ENCODE measurements around the gene CKMT2.

The CKMT2 gene

GRCh38 chr5:81204205-81204604 is 28.9 kb upstream of the CKMT2 start:
- no peaks in the 10 kb centered on the region for H3K27me3 ChIP-seq (ENCODE audit: insufficient read depth, low read length)
- no peaks in the 10 kb centered on the region for H3K36me3 ChIP-seq (ENCODE audit: insufficient read depth, low read length)
- H3K9me3 ChIP-seq (ENCODE audit: low read length) = no peaks in the 10 kb centered on the region
- no peaks in the 10 kb centered on the region for H3K4me1 ChIP-seq (ENCODE audit: insufficient read depth, low read length)
- H2AFZ ChIP-seq (ENCODE audit: low read depth, low read length) = no peak overlapping the region
- no peak overlapping the region for H3K4me3 ChIP-seq (ENCODE audit: low read length)

- Histone ChIP-seq H2AFZ (ENCODE audit: low read depth, low read length) (no peak overlapping the region), H3K27me3 (ENCODE audit: insufficient read depth, low read length) (no peaks in the 10 kb centered on the region), H3K36me3 (ENCODE audit: insufficient read depth, low read length) (no peaks in the 10 kb centered on the region), H3K4me1 (ENCODE audit: insufficient read depth, low read length) (no peaks in the 10 kb centered on the region), H3K9me3 (ENCODE audit: low read length) (no peaks in the 10 kb centered on the region), H3K4me3 (ENCODE audit: low read length) (no peak overlapping the region)
These were observed 28.1 kb upstream of the CKMT2 start for GRCh38 chr5:81205058-81205457.

GRCh38 chr5:81207009-81207408 is 26.1 kb upstream of the CKMT2 start:
- Histone ChIP-seq H3K4me3 (ENCODE audit: low read length) (no peak overlapping the region), H3K36me3 (ENCODE audit: insufficient read depth, low read length) (no peaks in the 10 kb centered on the region), H3K4me1 (ENCODE audit: insufficient read depth, low read length) (no peaks in the 10 kb centered on the region), H3K27me3 (ENCODE audit: insufficient read depth, low read length) (no peaks in the 10 kb centered on the region), H2AFZ (ENCODE audit: low read depth, low read length) (no peak overlapping the region), H3K9me3 (ENCODE audit: low read length) (no peaks in the 10 kb centered on the region)

- no peaks in the 10 kb centered on the region for H3K9me3 ChIP-seq (ENCODE audit: low read length)
- H3K4me1 ChIP-seq (ENCODE audit: insufficient read depth, low read length) = no peaks in the 10 kb centered on the region
- no peaks in the 10 kb centered on the region for H3K36me3 ChIP-seq (ENCODE audit: insufficient read depth, low read length)
- H2AFZ ChIP-seq (ENCODE audit: low read depth, low read length) = no peak overlapping the region
- H3K27me3 ChIP-seq (ENCODE audit: insufficient read depth, low read length) = no peaks in the 10 kb centered on the region
- H3K4me3 ChIP-seq (ENCODE audit: low read length) = no peak overlapping the region
These were observed 24.2 kb upstream of the CKMT2 start for GRCh38 chr5:81208904-81209303.

DNA sequence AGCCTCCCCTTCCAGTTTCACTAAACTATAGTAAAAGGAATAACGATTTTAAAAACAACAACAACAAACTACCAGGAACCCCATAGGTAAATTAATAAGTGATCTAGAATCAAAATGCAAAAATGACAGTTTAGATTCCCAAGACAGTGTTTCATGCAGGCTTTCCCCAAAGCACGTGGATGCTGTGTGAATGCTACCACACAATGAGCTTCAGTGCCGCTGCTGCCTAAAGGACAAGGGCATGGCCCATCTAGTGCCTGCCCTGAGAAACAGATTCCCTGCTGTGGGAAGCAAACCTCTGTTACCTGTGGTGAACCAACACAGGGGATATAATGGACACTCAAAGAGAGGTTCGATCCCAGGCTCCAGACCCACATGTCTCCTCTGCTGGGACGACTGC is 23.7 kb upstream of the CKMT2 start:
- no peak overlapping the region for H3K4me3 ChIP-seq (ENCODE audit: low read length)
- no peaks in the 10 kb centered on the region for H3K36me3 ChIP-seq (ENCODE audit: insufficient read depth, low read length)
- no peaks in the 10 kb centered on the region for H3K27me3 ChIP-seq (ENCODE audit: insufficient read depth, low read length)
- H3K4me1 ChIP-seq (ENCODE audit: insufficient read depth, low read length) = no peaks in the 10 kb centered on the region
- H2AFZ ChIP-seq (ENCODE audit: low read depth, low read length) = no peak overlapping the region
- no peaks in the 10 kb centered on the region for H3K9me3 ChIP-seq (ENCODE audit: low read length)

- Histone ChIP-seq H2AFZ (ENCODE audit: low read depth, low read length) (no peak overlapping the region), H3K4me3 (ENCODE audit: low read length) (no peak overlapping the region), H3K9me3 (ENCODE audit: low read length) (no peaks in the 10 kb centered on the region), H3K27me3 (ENCODE audit: insufficient read depth, low read length) (no peaks in the 10 kb centered on the region), H3K36me3 (ENCODE audit: insufficient read depth, low read length) (no peaks in the 10 kb centered on the region), H3K4me1 (ENCODE audit: insufficient read depth, low read length) (no peaks in the 10 kb centered on the region)
These were observed 23.1 kb upstream of the CKMT2 start for GRCh38 chr5:81209869-81210493.

DNA sequence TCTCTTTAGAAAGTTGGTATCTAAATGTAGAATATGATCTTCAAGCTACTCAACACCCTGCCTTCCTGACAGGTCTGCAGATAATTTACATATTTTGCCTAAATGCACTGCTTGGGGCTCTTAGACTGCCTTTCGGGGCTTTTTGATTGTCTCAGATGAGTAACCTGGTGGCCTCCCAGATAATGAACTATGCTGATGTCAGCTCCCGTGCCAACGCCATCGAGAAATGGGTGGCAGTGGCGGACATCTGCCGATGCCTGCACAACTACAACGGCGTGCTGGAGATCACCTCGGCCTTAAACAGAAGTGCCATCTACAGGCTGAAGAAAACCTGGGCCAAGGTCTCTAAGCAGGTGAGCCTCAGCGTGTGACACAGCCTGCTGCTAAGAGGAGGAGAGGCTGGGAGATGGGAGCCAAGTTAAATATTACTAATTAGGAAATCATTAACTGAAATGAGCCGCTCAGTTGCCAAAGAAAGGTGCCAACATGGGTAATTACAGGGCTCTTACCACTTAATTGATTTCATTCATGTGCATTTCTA is 20.8 kb upstream of the CKMT2 start:
- Histone ChIP-seq H3K4me3 (ENCODE audit: low read length) (no peak overlapping the region), H3K4me1 (ENCODE audit: insufficient read depth, low read length) (no peaks in the 10 kb centered on the region), H2AFZ (ENCODE audit: low read depth, low read length) (no peak overlapping the region), H3K36me3 (ENCODE audit: insufficient read depth, low read length) (no peaks in the 10 kb centered on the region), H3K9me3 (ENCODE audit: low read length) (no peaks in the 10 kb centered on the region), H3K27me3 (ENCODE audit: insufficient read depth, low read length) (no peaks in the 10 kb centered on the region)

- H3K27me3 ChIP-seq (ENCODE audit: insufficient read depth, low read length) = no peaks in the 10 kb centered on the region
- H3K9me3 ChIP-seq (ENCODE audit: low read length) = no peaks in the 10 kb centered on the region
- H3K4me1 ChIP-seq (ENCODE audit: insufficient read depth, low read length) = no peaks in the 10 kb centered on the region
- no peak overlapping the region for H2AFZ ChIP-seq (ENCODE audit: low read depth, low read length)
- no peaks in the 10 kb centered on the region for H3K36me3 ChIP-seq (ENCODE audit: insufficient read depth, low read length)
- no peak overlapping the region for H3K4me3 ChIP-seq (ENCODE audit: low read length)
These were observed 20.1 kb upstream of the CKMT2 start for GRCh38 chr5:81213070-81213469.

DNA sequence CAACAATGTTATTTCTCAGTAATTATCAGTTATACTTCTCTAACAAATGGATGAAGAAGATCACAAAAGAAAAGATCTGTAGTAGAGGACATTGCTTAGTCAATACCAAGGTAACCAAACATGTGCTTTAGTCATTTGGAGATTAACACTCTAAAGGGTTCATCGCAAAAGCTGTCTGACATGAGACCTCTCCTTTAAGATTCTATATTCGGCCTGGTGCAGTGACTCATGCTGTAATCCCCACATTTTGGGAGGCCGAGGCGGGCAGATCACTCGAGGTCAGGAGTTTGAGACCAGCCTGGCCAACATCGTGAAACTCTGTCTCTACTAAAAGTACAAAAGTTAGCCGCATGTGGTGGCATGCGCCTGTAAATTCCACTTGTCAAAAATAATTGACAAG is 18.3 kb upstream of the CKMT2 start:
- Histone ChIP-seq H2AFZ (ENCODE audit: low read depth, low read length) (no peak overlapping the region), H3K27me3 (ENCODE audit: insufficient read depth, low read length) (no peaks in the 10 kb centered on the region), H3K4me1 (ENCODE audit: insufficient read depth, low read length) (no peaks in the 10 kb centered on the region), H3K36me3 (ENCODE audit: insufficient read depth, low read length) (no peaks in the 10 kb centered on the region), H3K4me3 (ENCODE audit: low read length) (no peak overlapping the region), H3K9me3 (ENCODE audit: low read length) (no peaks in the 10 kb centered on the region)

GRCh38 chr5:81216152-81216551 is 17.0 kb upstream of the CKMT2 start:
- H3K27me3 ChIP-seq (ENCODE audit: insufficient read depth, low read length) = no peaks in the 10 kb centered on the region
- no peaks in the 10 kb centered on the region for H3K4me1 ChIP-seq (ENCODE audit: insufficient read depth, low read length)
- no peak overlapping the region for H3K4me3 ChIP-seq (ENCODE audit: low read length)
- H3K9me3 ChIP-seq (ENCODE audit: low read length) = no peaks in the 10 kb centered on the region
- H3K36me3 ChIP-seq (ENCODE audit: insufficient read depth, low read length) = no peaks in the 10 kb centered on the region
- H2AFZ ChIP-seq (ENCODE audit: low read depth, low read length) = no peak overlapping the region

DNA sequence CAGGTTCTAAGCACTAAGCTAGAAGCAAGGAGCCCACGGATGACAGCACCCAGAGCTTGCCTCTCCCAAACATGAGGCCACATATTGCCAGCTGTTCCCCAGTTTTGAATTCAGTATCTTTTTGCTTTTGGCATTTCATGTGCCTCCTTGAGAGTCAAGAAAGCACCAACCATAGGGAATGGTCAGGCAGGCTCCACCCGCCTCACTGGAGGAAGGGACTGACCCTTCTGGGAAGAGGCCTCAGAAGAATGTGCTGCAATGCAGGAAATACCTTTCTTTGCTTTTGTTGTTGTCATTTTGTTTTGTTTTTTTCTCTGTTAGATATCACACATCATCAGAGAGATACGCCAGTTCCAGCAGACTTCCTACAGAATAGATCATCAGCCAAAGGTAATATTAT is 13.7 kb upstream of the CKMT2 start:
- Histone ChIP-seq H3K4me1 (ENCODE audit: insufficient read depth, low read length) (no peaks in the 10 kb centered on the region), H3K4me3 (ENCODE audit: low read length) (no peak overlapping the region), H2AFZ (ENCODE audit: low read depth, low read length) (no peak overlapping the region), H3K9me3 (ENCODE audit: low read length) (no peaks in the 10 kb centered on the region), H3K36me3 (ENCODE audit: insufficient read depth, low read length) (no peaks in the 10 kb centered on the region), H3K27me3 (ENCODE audit: insufficient read depth, low read length) (no peaks in the 10 kb centered on the region)

- H3K4me1 ChIP-seq (ENCODE audit: insufficient read depth, low read length) = no peaks in the 10 kb centered on the region
- H3K36me3 ChIP-seq (ENCODE audit: insufficient read depth, low read length) = no peaks in the 10 kb centered on the region
- no peak overlapping the region for H3K4me3 ChIP-seq (ENCODE audit: low read length)
- no peaks in the 10 kb centered on the region for H3K27me3 ChIP-seq (ENCODE audit: insufficient read depth, low read length)
- H2AFZ ChIP-seq (ENCODE audit: low read depth, low read length) = no peak overlapping the region
- no peaks in the 10 kb centered on the region for H3K9me3 ChIP-seq (ENCODE audit: low read length)
These were observed 10.8 kb upstream of the CKMT2 start for GRCh38 chr5:81222285-81222684.

DNA sequence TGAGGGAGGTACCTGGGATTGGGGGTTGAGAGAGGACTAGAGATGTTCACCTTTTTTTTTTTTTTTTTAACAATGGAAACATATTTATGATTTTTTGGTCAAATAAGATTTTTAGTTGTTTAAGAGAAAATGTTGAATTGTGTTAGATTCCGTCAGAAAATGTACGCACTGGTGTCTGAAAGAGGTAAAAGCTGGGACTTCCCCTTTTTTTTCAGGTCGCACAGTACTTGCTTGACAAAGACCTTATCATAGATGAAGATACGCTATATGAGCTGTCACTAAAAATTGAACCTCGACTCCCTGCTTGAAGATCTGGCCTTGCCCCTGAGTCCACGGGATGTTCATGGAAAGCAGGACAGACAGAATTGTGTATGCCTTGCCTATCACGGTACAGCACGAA is 7.7 kb upstream of the CKMT2 start:
- no peaks in the 10 kb centered on the region for H3K36me3 ChIP-seq (ENCODE audit: insufficient read depth, low read length)
- H3K4me3 ChIP-seq (ENCODE audit: low read length) = no peak overlapping the region
- H3K27me3 ChIP-seq (ENCODE audit: insufficient read depth, low read length) = no peaks in the 10 kb centered on the region
- H3K9me3 ChIP-seq (ENCODE audit: low read length) = no peaks in the 10 kb centered on the region
- no peak overlapping the region for H2AFZ ChIP-seq (ENCODE audit: low read depth, low read length)
- H3K4me1 ChIP-seq (ENCODE audit: insufficient read depth, low read length) = no peaks in the 10 kb centered on the region

DNA sequence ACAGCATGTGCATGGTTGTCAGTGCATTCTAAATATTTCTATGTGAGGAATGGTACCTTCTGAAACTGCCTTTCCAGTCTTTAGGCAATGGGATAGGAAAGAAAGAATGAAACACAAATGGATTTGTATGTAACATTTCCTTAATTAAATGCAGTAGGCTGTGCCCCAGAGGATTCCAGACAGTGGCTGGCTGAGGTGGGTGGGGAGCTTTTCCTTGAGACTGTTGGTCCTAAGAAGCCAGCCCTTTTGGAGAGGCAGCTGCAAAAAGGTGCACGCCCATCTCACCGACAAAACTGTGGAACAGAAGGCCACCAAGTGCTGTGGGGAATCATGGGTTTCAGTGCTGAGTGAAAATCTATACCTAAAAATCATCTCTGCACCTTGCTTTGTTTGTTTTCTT is 6.8 kb upstream of the CKMT2 start:
- no peaks in the 10 kb centered on the region for H3K36me3 ChIP-seq (ENCODE audit: insufficient read depth, low read length)
- H2AFZ ChIP-seq (ENCODE audit: low read depth, low read length) = no peak overlapping the region
- no peaks in the 10 kb centered on the region for H3K9me3 ChIP-seq (ENCODE audit: low read length)
- no peaks in the 10 kb centered on the region for H3K27me3 ChIP-seq (ENCODE audit: insufficient read depth, low read length)
- H3K4me3 ChIP-seq (ENCODE audit: low read length) = no peak overlapping the region
- H3K4me1 ChIP-seq (ENCODE audit: insufficient read depth, low read length) = no peaks in the 10 kb centered on the region

Measured in neuron (in vitro differentiated cells).